Esophagus muscularis mucosa (tissue), 3 donors: ENCODE data around the gene MAGEA9.
"Not testable (repeated sequence)": the region's sequence is repeated elsewhere in the genome, so short reads cannot be mapped to it uniquely, and the experiment has no call there.

Experiments
- CTCF ChIP-seq, 3 experiments: fragments of 200-600 bp in 2 of 3; fragments of 450-650 bp in 1 of 3; sonication (generic) in 2 of 3; IDR thresholded peaks; one replicate each; pipeline ENCODE4 v1.5.1; 2017 to 2019; ENCODE audit warnings: antibody characterized with exemption in 3 of 3, mild to moderate bottlenecking in 2 of 3, moderate library complexity in 1 of 3
- POLR2A ChIP-seq: fragments of 450-650 bp; IDR thresholded peaks from one replicate; pipeline ENCODE4 v1.6.1; 2017; ENCODE audit warnings: antibody characterized with exemption, moderate library complexity, mild to moderate bottlenecking, low read depth

GRCh38 chrX:149836728-149837127, 55.0 kb downstream of the MAGEA9 start:
- not testable (repeated sequence) for TF ChIP-seq POLR2A; CTCF (IDR thresholded peaks at IDR 0.05)
